ENCODE measurements around the gene CAMK2A.

Gene CAMK2A

DNA sequence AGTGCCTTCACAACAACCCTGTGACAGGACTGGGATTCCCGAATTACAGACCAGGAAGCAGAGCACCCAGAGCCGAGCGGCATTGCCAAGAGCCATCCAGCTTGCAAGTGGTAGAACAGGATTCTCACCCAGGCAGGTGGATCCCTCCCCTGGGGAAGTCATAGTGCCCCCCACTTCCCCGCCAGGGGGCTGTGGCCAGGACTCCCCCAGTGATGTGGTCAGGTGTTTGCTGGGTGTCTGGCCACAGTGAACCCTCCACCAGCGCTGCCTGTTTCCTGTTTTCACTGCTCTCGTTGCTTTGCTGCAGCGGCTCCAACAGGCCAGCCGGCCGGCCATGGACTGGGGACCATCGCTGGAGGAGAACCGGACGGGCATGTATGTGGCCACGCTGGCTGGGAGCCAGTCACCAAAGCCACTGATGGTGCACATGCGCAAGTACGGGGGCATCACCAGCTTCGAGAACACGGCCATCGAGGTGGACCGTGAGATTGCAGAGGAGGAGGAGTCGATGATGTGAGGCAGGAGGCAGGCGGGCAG, 80.4 kb downstream of the CAMK2A start:
- H3K4me1 ChIP-seq (ENCODE audit: insufficient read depth, low read length): peaks cover 21% of the 10 kb centered on the region; the same call in 1 of the 2 replicates
- H3K9me3 ChIP-seq (ENCODE audit: control insufficient read depth, insufficient read depth, low read length): no peaks in the 10 kb centered on the region
- no peaks in the 10 kb centered on the region for H3K36me3 ChIP-seq (ENCODE audit: insufficient read depth, low read length)
- no peak overlapping the region for H3K9ac ChIP-seq (ENCODE audit: low read depth, low read length)

GRCh38 chr5:150208187-150209098, 81.1 kb downstream of the CAMK2A start:
- Histone ChIP-seq H3K9ac (ENCODE audit: low read depth, low read length) (no peak overlapping the region), H3K4me1 (ENCODE audit: insufficient read depth, low read length) (peaks cover 21% of the 10 kb centered on the region; the same call in 1 of the 2 replicates), H3K36me3 (ENCODE audit: insufficient read depth, low read length) (no peaks in the 10 kb centered on the region), H3K9me3 (ENCODE audit: control insufficient read depth, insufficient read depth, low read length) (no peaks in the 10 kb centered on the region)

- Histone ChIP-seq H3K4me1 (ENCODE audit: insufficient read depth, low read length) (peaks cover 17% of the 10 kb centered on the region; the same call in 1 of the 2 replicates), H3K9me3 (ENCODE audit: control insufficient read depth, insufficient read depth, low read length) (no peaks in the 10 kb centered on the region), H3K9ac (ENCODE audit: low read depth, low read length) (no peak overlapping the region), H3K36me3 (ENCODE audit: insufficient read depth, low read length) (no peaks in the 10 kb centered on the region)
Measured at GRCh38 chr5:150206779-150207115, 82.8 kb downstream of the CAMK2A start.

GRCh38 chr5:150206098-150206778, 83.3 kb downstream of the CAMK2A start:
- H3K9me3 ChIP-seq (ENCODE audit: control insufficient read depth, insufficient read depth, low read length): no peaks in the 10 kb centered on the region
- peaks cover 13% of the 10 kb centered on the region; the same call in 1 of the 2 replicates for H3K4me1 ChIP-seq (ENCODE audit: insufficient read depth, low read length)
- no peak overlapping the region for H3K9ac ChIP-seq (ENCODE audit: low read depth, low read length)
- H3K36me3 ChIP-seq (ENCODE audit: insufficient read depth, low read length): no peaks in the 10 kb centered on the region

DNA sequence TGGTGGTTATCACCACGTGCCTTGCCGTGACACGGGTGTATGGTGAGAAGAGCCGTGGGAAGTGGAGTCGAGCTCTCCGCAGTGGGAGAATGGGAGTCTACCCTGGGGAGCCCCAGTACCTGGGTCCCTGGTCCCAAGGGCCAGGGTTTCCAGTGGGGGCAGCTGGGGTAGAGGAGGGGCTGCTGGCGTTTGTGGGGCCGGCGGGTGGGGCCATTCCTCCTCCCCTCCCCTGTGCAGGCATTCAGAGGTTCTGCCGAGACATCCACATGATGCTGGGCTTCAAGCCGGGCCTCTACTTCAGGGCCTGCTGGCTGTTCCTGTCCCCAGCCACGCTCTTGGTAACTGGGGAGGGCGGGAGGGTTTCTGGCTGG, 85.0 kb downstream of the CAMK2A start:
- Histone ChIP-seq H3K9ac (ENCODE audit: low read depth, low read length) (no peak overlapping the region), H3K4me1 (ENCODE audit: insufficient read depth, low read length) (peaks cover 6% of the 10 kb centered on the region; the same call in 1 of the 2 replicates)

DNA sequence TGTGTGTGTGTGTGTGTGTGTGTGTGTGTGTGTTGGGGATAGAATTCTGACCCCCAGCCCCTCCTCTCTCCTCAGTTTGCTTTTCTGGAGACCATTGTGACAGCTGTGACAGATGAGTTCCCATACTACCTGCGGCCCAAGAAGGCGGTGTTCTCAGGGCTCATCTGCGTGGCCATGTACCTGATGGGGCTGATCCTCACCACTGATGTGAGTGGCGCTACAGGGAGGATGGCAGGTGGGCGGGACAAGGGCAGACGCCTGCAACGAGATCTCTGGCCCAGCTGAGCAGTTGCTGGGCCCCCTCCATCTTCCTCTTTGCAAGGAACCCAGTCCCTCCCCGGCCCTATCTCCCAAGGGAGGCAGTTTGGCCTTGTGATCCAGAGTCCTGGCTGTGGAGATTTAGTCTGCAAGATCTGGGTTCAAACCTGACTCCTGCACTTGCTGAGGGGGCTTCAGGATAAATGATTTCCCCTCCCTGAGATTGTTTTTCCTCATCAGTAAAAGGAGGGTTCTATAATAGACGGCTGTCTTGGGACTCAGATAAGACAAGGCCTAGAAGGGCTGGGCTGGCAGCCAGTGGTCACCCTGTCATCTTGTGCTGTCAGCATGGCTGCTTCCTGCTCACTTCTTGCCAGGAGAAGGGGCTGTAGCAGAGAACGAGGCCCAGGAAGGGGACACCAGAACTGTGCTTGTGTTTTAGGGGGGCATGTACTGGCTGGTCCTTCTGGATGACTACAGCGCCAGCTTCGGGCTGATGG, 85.6 kb downstream of the CAMK2A start:
- Histone ChIP-seq H3K9me3 (ENCODE audit: control insufficient read depth, insufficient read depth, low read length) (no peaks in the 10 kb centered on the region), H3K36me3 (ENCODE audit: insufficient read depth, low read length) (no peaks in the 10 kb centered on the region), H3K4me1 (ENCODE audit: insufficient read depth, low read length) (peaks cover 2% of the 10 kb centered on the region; the same call in 1 of the 2 replicates), H3K9ac (ENCODE audit: low read depth, low read length) (no peak overlapping the region)

More for the DNA sequence above, 85.0 kb downstream of the CAMK2A start:
- Histone ChIP-seq H3K36me3 (ENCODE audit: insufficient read depth, low read length) (no peaks in the 10 kb centered on the region), H3K9me3 (ENCODE audit: control insufficient read depth, insufficient read depth, low read length) (no peaks in the 10 kb centered on the region)

GRCh38 chr5:150202501-150202900, 87.1 kb downstream of the CAMK2A start:
- no peaks in the 10 kb centered on the region for H3K9me3 ChIP-seq (ENCODE audit: control insufficient read depth, insufficient read depth, low read length)
- H3K4me1 ChIP-seq (ENCODE audit: insufficient read depth, low read length): no peaks in the 10 kb centered on the region
- H3K9ac ChIP-seq (ENCODE audit: low read depth, low read length): no peak overlapping the region
- no peaks in the 10 kb centered on the region for H3K36me3 ChIP-seq (ENCODE audit: insufficient read depth, low read length)

GRCh38 chr5:150197476-150197875, 92.1 kb downstream of the CAMK2A start:
- H3K9me3 ChIP-seq (ENCODE audit: control insufficient read depth, insufficient read depth, low read length): no peaks in the 10 kb centered on the region
- H3K36me3 ChIP-seq (ENCODE audit: insufficient read depth, low read length): no peaks in the 10 kb centered on the region
- H3K9ac ChIP-seq (ENCODE audit: low read depth, low read length): no peak overlapping the region
- no peaks in the 10 kb centered on the region for H3K4me1 ChIP-seq (ENCODE audit: insufficient read depth, low read length)

- H3K9me3 ChIP-seq (ENCODE audit: control insufficient read depth, insufficient read depth, low read length): no peaks in the 10 kb centered on the region
- no peaks in the 10 kb centered on the region for H3K36me3 ChIP-seq (ENCODE audit: insufficient read depth, low read length)
- no peak overlapping the region for H3K9ac ChIP-seq (ENCODE audit: low read depth, low read length)
- H3K4me1 ChIP-seq (ENCODE audit: insufficient read depth, low read length): peaks cover 2% of the 10 kb centered on the region; the same call in 1 of the 2 replicates
Measured at GRCh38 chr5:150196986-150197385, 92.6 kb downstream of the CAMK2A start.

DNA sequence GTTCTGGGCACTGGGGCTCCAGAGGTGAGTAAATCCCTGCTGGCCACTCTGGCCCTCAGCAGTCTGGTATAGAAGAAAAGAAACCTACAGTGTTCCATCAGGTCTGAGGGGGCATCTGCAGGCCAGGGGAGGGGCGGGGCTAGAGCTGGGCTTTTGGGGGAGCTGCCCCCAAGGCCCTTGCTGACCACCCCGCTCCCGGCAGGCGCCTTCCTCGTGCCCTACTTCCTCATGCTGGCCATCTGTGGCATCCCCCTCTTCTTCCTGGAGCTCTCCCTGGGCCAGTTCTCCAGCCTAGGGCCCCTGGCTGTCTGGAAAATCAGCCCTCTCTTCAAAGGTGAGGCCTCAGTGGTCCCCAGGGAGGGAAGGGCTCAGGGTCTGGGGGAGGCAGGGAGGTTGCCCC, 93.1 kb downstream of the CAMK2A start:
- Histone ChIP-seq H3K9me3 (ENCODE audit: control insufficient read depth, insufficient read depth, low read length) (no peaks in the 10 kb centered on the region), H3K36me3 (ENCODE audit: insufficient read depth, low read length) (no peaks in the 10 kb centered on the region), H3K4me1 (ENCODE audit: insufficient read depth, low read length) (peaks cover 6% of the 10 kb centered on the region; the same call in 1 of the 2 replicates), H3K9ac (ENCODE audit: low read depth, low read length) (no peak overlapping the region)

DNA sequence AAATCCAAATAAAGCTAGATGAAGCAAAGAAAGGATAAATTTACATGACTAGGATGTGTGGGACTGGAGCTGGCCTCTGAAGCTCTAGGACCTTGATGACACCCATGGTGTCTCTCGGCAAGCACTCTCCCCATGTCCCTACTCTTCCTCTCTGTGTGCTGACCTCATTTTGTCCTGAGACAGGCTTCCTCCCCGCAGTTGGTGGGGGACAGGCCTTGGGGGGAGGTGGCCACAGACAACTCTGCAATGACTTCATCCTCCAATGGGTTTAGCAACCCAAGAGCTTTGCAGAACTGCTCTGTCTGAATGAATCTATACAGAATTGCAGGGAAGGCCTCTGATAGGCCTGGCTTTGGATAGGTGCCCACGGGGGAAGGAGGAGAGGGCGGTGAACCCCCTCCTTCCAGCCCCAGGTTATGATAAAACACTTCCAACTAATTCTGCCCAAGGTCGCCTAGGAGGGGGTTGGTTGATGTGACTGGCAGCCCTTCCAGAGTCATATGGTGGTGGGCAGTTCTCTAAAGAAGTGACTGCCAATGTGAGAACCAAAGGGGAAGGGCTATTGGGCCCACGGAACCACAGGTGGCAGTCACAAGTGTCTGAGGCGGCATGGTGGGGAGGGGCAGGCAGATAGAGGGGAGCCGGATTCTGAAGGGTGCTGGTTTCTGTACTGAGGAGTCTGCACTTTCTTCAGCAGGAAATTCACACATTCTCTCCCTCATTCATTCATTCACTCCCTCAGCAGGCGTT, 93.7 kb downstream of the CAMK2A start:
- H3K9ac ChIP-seq (ENCODE audit: low read depth, low read length): no peak overlapping the region
- H3K36me3 ChIP-seq (ENCODE audit: insufficient read depth, low read length): no peaks in the 10 kb centered on the region
- no peaks in the 10 kb centered on the region for H3K9me3 ChIP-seq (ENCODE audit: control insufficient read depth, insufficient read depth, low read length)
- peaks cover 6% of the 10 kb centered on the region; the same call in 1 of the 2 replicates for H3K4me1 ChIP-seq (ENCODE audit: insufficient read depth, low read length)

GRCh38 chr5:150192462-150192861, 97.1 kb downstream of the CAMK2A start:
- H3K36me3 ChIP-seq (ENCODE audit: insufficient read depth, low read length): no peaks in the 10 kb centered on the region
- H3K4me1 ChIP-seq (ENCODE audit: insufficient read depth, low read length): peaks cover 6% of the 10 kb centered on the region; the same call in 1 of the 2 replicates
- H3K9ac ChIP-seq (ENCODE audit: low read depth, low read length): no peak overlapping the region
- H3K9me3 ChIP-seq (ENCODE audit: control insufficient read depth, insufficient read depth, low read length): no peaks in the 10 kb centered on the region

DNA sequence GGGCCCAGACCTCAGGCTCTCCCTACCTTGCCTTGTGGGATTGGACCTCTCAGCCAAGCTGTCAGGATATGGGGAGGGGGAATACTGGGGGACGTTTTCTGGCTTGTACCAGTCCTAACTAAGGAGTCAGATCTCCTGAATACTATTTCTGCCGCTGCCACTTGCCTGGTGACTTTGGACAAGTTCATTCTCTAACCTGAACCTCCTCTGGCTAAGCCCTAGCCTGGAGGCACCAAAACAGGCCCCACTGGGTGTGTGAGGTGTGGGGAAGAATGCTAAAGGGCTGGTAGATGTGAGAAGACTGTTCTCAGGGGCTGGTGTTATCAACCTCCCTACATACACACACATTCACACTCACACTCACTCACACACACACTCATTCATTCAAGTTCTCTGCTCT, 98.6 kb downstream of the CAMK2A start:
- H3K9ac ChIP-seq (ENCODE audit: low read depth, low read length): no peak overlapping the region; the same call in 1 of the 2 replicates
- peaks cover 14% of the 10 kb centered on the region; the same call in 1 of the 2 replicates for H3K4me1 ChIP-seq (ENCODE audit: insufficient read depth, low read length)
- no peaks in the 10 kb centered on the region for H3K36me3 ChIP-seq (ENCODE audit: insufficient read depth, low read length)
- no peaks in the 10 kb centered on the region for H3K9me3 ChIP-seq (ENCODE audit: control insufficient read depth, insufficient read depth, low read length)
